ENCODE results near the gene PIK3R2. TPM values are rescaled to one million over a fixed set of nuclear protein-coding genes. Genes with fewer than 3 reads are reported as not detected.
A peak's percentile ranks its signal among the peaks of the same experiment; 100 is the strongest.

Gene PIK3R2
- total and polyA plus RNA-seq, 2 of the 8 experiments (the other 6 are each of a cell fraction or from before 2014, with no cell fraction given) = 21.7 to 57.1 TPM

DNA sequence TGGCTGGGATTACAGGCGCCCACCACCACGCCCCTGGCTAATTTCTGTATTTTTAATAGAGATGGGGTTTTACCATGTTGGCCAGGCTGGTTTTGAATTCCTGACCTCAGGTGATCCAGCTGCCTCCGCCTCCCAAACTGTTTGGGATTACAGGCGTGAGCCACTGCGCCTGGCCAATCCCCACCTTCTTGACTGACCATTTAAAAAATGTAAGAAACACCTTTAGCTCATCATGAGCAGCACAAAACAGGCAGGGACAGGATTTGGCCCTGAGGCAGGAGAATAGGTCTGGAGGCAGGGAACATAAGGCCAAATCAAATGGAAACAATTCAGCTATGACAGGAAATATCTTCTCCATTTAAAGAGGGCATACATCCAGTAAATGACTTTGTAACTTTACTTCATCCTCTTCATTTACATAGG, 38.7 kb downstream of the PIK3R2 start:
- no peak overlapping the region for H4K8ac ChIP-seq (ENCODE audit: extremely low read depth, insufficient read depth, low read length)
- peaks cover 6% of the 10 kb centered on the region; the same call in 1 of the 2 replicates for H3K79me1 ChIP-seq (ENCODE audit: low read depth, low read length)
- no peaks in the 10 kb centered on the region for H3K9me3 ChIP-seq (ENCODE audit: insufficient read depth in 2 of 2, low read depth in 1 of 2, low read length in 1 of 2)
- H4K91ac ChIP-seq (replicated peaks; ENCODE audit: insufficient read length, low read length) = no peak overlapping the region
- no peak overlapping the region for H3K27ac ChIP-seq (ENCODE audit: low read depth, low read length)
- H2AFZ ChIP-seq (ENCODE audit: low read length) = no peak overlapping the region
- H3K14ac ChIP-seq (ENCODE audit: insufficient read length) = no peak overlapping the region
- H3K4me1 ChIP-seq (replicated peaks in 1 of 4; ENCODE audit: control insufficient read depth in 3 of 4, insufficient read depth in 4 of 4, low read length in 3 of 4) = peaks cover 5 to 12% (median 8%) of the 10 kb centered on the region in 4 experiments
- H2BK120ac ChIP-seq (replicated peaks; ENCODE audit: low read depth, low read length) = no peak overlapping the region
- H2AK5ac ChIP-seq (ENCODE audit: low read depth, low read length) = no peak overlapping the region
- H2BK20ac ChIP-seq (ENCODE audit: low read length) = no peak overlapping the region
- H3K4me2 ChIP-seq (ENCODE audit: insufficient read depth in 1 of 2, low read depth in 2 of 2, low read length in 2 of 2) = peak overlapping the region in 1 of 2 experiments; percentile 93; a peak in 1 of 4 replicates
- no peak overlapping the region for H2BK12ac ChIP-seq (ENCODE audit: low read depth, low read length)
- peaks cover 0 to 11% (median 6%) of the 10 kb centered on the region in 4 experiments; a peak in 5 of 8 replicates for H3K36me3 ChIP-seq (ENCODE audit: control insufficient read depth in 2 of 4, insufficient read depth in 4 of 4, low read length in 3 of 4)
- no peak overlapping the region for H3K56ac ChIP-seq (replicated peaks; ENCODE audit: insufficient read length, low read depth, low read length)
- DNase-seq (ENCODE audit: low read depth in 1 of 2, low spot score in 2 of 2) = no peak
- no peak overlapping the region for H2BK5ac ChIP-seq (ENCODE audit: low read depth, low read length)
- H3K4me3 ChIP-seq (ENCODE audit: extremely low read depth in 1 of 4, insufficient read depth in 2 of 4, low read depth in 3 of 4, low read length in 4 of 4) = no peak overlapping the region
- peaks cover 10% of the 10 kb centered on the region for H3K23me2 ChIP-seq (ENCODE audit: low read depth, low read length)
- H3K4ac ChIP-seq (replicated peaks; ENCODE audit: insufficient read length, low read depth, low read length) = no peak overlapping the region
- POLR2A ChIA-PET (ENCODE audit: partially characterized antibody) = interaction anchor here (0.6 to 5.8 kb wide), 9 partner anchors 9 to 196 kb away, joined by 3 to 38 read pairs (median 4); partner anchors contain the start of genes IFI30 and JUND
- peak overlapping the region in 1 of 4 experiments; percentile 21; a peak in 1 of 7 replicates for H3K9ac ChIP-seq (replicated peaks in 1 of 4; ENCODE audit: extremely low read depth in 1 of 4, low read depth in 3 of 4, low read length in 3 of 4)
- H3K27me3 ChIP-seq (replicated peaks in 1 of 4; ENCODE audit: control insufficient read depth in 3 of 4, extremely low read depth in 1 of 4, insufficient read depth in 3 of 4, low read length in 3 of 4) = no peaks in the 10 kb centered on the region
- CTCF ChIA-PET (ENCODE audit: partially characterized antibody) = interaction anchor here (0.6 to 2.8 kb wide), 22 partner anchors 9 to 253 kb away, joined by 3 to 20 read pairs (median 4); partner anchors contain the start of genes IFI30, JUND and RAB3A
- no peak overlapping the region for H4K5ac ChIP-seq (ENCODE audit: insufficient read length, low read depth, low read length)
- WGBS, 2 experiments (ENCODE audit: extremely low coverage in 1 of 2, insufficient coverage in 1 of 2, insufficient read length in 1 of 2, insufficient replicate concordance in 2 of 2, low coverage in 1 of 2, low lambda C conversion rate in 2 of 2, missing lambda C conversion rate in 1 of 2) = 88% methylated on average over 5 of the region's 5 CpGs; no CpG with 5 or more reads in 1 of the 2 experiments
- no peak overlapping the region for H3K18ac ChIP-seq (ENCODE audit: extremely low read depth, low read length)
- H3K23ac ChIP-seq (ENCODE audit: insufficient read length) = no peak overlapping the region
- H3K79me2 ChIP-seq (ENCODE audit: control insufficient read depth in 1 of 2, insufficient read depth in 2 of 2, low read length in 2 of 2) = peaks cover 0 to 4% of the 10 kb centered on the region in 2 experiments; a peak in 1 of 4 replicates
- FAIRE-seq = no peak
- H2BK15ac ChIP-seq (ENCODE audit: low read length) = no peak overlapping the region
- H4K20me1 ChIP-seq (replicated peaks in 1 of 2; ENCODE audit: control insufficient read depth in 1 of 2, insufficient read depth in 2 of 2, low read length in 2 of 2) = peaks cover 3 to 18% of the 10 kb centered on the region in 2 experiments
- no peak for TF ChIP-seq JUN (IDR thresholded peaks at IDR 0.05; ENCODE audit: low read depth, low read length)
